Activated naive CD4-positive, alpha-beta T cell treated with Interleukin-2 at 50 U/mL for 16 hours (primary cell): ENCODE data around the gene HSD17B8.

Experiments
- DNase-seq: peaks from one replicate; pipeline ENCODE4 v3.0.0-alpha.2; 2020

The HSD17B8 gene

DNA sequence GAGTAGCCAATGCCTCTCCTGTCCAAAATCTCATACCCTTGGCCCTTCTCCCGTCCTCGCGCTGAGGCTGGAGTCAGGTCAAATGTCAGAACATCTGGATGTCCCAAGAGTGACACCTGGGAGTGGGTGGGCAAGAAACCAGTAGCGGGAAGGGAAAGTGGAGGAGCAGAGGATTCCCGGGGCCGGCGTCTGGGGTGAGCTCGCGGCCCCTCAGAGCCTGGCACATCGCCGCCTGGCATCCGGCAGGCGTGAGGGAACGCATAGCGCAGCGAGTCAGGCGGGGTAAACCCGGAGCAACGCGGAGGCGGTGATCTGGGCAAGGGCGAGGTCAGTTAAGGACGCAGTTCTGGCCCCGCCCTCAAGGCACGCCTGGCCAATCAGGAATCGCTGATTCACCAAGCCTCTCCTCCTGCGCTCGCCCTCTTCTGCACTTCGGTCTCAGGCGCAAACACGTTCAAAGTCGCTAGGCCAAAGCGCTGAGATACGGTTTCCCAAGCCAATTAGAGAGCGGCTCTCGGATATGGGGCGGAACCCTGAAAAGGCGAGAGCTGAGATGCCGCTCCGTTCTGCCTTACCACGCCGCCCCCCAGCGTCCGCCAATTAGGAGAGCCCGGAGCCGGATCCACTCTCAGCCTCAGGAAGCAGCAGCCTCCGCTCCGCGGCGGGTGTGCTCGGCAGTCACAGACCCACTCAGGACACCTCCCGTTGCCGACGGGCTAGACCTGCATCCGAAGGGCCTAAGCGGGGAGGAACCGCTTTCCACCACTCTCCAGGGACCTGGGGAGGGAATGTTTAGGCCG, 44.7 kb downstream of the HSD17B8 start:
- DNase-seq, result peak; percentile 97

DNA sequence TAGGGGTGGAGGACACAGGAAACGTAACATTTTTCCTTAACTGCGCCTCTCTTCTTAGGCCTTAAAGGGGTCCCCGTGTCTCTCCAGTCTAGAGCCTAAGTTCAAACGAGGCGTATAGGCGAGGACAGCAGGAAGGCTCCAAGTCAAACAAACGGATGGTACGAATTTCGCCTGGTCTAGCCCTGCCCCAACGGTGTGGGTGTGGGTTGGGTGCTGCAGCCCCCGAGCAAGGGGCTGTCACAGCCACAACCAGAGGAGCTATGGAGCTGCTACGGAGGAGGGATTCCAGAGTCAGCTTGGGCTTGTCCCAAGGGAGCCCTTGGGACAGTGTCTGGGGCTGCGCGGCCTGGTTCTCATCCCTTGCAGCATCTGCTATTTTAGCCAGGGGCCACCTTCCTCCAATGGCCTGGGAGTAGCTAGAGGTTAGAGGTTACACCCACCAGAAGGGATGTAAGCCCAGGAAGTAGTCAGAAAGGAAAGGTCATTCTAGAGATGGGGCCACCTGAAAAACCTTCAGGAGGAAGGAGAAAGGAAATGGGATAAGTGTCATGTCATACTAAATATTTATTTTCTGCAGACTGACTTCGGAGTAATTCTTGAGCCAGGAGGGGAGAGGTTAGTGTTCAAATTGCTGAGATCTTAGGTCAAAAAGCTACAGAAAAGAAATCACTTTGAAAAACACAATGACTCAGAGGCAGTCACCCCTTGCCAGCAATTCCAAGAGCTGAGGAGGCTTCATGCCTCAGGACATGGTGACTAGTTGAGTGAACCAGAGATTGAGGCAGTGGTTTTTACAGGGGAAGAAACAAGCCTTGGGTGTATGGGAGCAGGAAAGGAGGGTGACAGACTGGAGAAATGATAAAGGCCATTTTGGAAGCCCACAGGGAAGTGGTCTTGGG, 45.5 kb downstream of the HSD17B8 start:
- DNase-seq, result no peak

DNA sequence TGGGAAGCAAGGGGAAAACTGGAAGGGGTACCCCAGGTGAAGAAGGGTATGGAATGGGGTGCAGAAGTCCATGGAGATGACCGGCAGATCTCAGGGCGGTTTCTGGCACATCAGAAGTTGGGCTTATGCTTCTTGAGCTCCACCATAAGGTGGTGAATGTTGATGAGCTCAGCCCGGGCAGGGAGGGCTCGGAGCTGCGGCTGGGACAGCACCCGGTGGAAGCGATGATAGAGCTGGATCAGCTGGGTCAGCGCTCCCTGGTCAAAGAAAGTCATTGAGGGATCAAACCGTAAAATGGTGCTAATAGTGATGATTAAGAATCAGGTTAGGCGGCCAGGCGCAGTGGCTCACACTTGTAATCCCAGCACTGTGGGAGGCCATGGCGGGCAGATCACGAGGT, 46.3 kb downstream of the HSD17B8 start:
- no peak for DNase-seq

DNA sequence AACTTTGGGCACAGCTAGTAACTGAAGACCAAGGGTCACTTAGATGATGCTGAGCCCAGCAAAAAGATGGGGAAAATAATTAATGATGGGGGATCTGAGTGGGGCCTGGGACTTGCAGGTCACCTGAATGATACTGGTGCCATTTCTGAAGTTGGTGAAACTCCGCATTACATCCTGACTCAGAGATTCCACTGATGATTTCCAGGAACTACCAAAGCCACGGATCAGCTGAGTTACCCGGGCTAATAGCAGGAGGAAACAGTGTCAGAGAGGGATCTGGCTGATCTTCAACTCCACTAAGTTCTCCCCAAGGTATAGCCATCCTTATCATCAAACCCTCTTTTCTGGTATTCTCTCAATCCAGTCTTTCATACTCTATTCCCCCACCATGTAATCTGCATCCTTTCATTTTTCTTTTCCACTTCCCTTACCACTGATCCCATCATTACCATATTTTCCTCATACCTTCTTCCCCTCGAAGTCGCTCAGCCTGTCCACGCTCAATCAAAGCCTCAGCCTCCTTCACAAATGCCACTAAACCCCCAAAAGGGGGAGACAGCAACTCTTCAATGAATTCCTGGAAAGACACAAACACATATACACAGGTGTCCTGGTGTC, 47.0 kb downstream of the HSD17B8 start:
- DNase-seq, result no peak

DNA sequence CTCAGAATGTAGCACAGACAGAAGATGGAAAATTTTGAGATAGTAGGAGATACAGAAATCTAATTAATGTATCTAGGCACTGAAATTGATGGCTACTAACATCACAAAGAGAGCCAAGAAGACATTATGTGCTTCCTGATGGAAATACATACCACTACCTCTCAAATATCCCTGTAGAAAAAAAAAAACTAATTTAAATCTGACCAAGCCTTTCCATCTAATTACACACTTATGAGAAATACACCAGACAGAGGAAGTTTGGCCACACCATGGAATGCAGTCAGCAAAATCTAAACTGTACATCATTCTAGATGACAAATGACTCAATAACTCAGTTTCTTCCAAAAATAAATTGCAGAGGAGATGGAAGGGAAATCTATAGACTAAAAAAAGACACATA, 48.3 kb downstream of the HSD17B8 start:
- DNase-seq, result no peak

DNA sequence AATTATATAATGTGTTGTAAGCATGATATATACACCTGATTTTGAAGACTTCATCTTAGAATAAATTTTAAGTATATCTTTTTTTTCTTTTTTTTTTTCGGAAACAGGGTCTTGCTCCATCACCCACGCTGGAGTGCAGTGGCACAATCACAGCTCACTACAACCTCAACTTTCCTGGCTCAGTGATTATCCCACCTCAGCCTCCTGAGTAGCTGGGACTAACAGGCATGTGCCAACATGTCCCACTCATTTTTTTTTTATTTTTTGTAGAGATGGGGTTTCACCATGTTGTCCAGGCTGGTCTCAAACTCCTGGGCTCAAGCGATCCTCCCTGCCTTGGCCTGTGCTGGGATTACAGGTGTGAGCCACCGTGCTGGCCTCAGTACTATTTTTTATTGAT, 50.1 kb downstream of the HSD17B8 start:
- DNase-seq, result no peak
